Prostate gland (tissue), 2 donors: ENCODE measurements around the gene KRT76. TPM values are rescaled to one million over a fixed set of nuclear protein-coding genes. Genes with fewer than 3 reads are reported as not detected.

Source experiments
- DNase-seq: peaks from one replicate; pipeline ENCODE4 v3.0.0-alpha.2; 2019; ENCODE audit warnings: low spot score
- H3K27ac ChIP-seq, 2 donors: fragments of 200-600 bp; sonication (generic); 2 replicates each; pipeline ENCODE4 v1.5.1; 2017 to 2019
- H3K27me3 ChIP-seq: fragments of 200-600 bp; sonication (generic); replicated peaks from 2 replicates; pipeline ENCODE4 v1.5.1; 2019; ENCODE audit not compliant: insufficient read depth
- H3K36me3 ChIP-seq, 2 donors: fragments of 200-600 bp; sonication (generic); 1 replicate in 1 of 2; 2 replicates in 1 of 2; pipeline versions ENCODE4 v1.5.1 to v1.8.1; 2017 to 2019
- H3K4me1 ChIP-seq: fragments of 200-600 bp; sonication (generic); replicated peaks from 2 replicates; pipeline ENCODE4 v1.5.1; 2019
- H3K4me3 ChIP-seq, 2 donors: fragments of 200-600 bp; sonication (generic); 2 replicates each; pipeline ENCODE4 v1.5.1; 2017 to 2019
- H3K9me3 ChIP-seq: fragments of 200-600 bp; sonication (generic); 2 replicates; pipeline ENCODE4 v1.5.1; 2017
- POLR2A ChIP-seq: fragments of 450-650 bp; IDR thresholded peaks from one replicate; pipeline ENCODE4 v1.6.1; 2016; ENCODE audit warnings: antibody characterized with exemption, mild to moderate bottlenecking
- POLR2AphosphoS5 ChIP-seq: sonication (generic); formaldehyde crosslinking; IDR thresholded peaks from one replicate; pipeline ENCODE4 v1.6.1; 2017; ENCODE audit warnings: antibody characterized with exemption
- WGBS: methylation state at CpG from one replicate; pipeline ENCODE4 v1.1.5; 2018; 5-methylcytosine and 5-hydroxymethylcytosine counted together
- intact Hi-C: fragments of 100-400 bp; cut with DNase I; formaldehyde crosslinking; loops from one replicate; pipeline ENCODE4 v1.14.2; 2022
- total RNA-seq, 2 donors: library from RNA; depleted of rRNA; stranded (reverse); fragments of >200 nt; gene quantifications; one replicate each; pipeline ENCODE4 v1.1.0, GENCODE V29; 2016
- TF ChIP-seq, protein P1 (sequence below), 4 experiments: fragments of 200-600 bp in 2 of 4; fragments of 450-650 bp in 2 of 4; sonication (generic) in 2 of 4; IDR thresholded peaks; 1 replicate in 3 of 4; 2 replicates in 1 of 4; pipeline ENCODE4 v1.5.1; 2016 to 2019; ENCODE audit warnings: antibody characterized with exemption in 4 of 4, mild to moderate bottlenecking in 2 of 4, moderate library complexity in 2 of 4

KRT76 gene
- total RNA-seq, 2 donors from 2014 or later, result not detected

GRCh38 chr12:52782502-52782901 lies 5.4 kb upstream of the KRT76 start:
- intact Hi-C loops, result no loop called here
- no peaks in the 10 kb centered on the region for H3K4me1 ChIP-seq
- no peaks in the 10 kb centered on the region for H3K9me3 ChIP-seq
- no peak for DNase-seq
- no peaks in the 10 kb centered on the region for H3K36me3 ChIP-seq
- H3K27me3 ChIP-seq, result peaks cover 4% of the 10 kb centered on the region
- WGBS, result 92% methylated on average over 4 of the region's 4 CpGs
- no peak overlapping the region for H3K27ac ChIP-seq
- no peak overlapping the region for H3K4me3 ChIP-seq
- TF ChIP-seq POLR2AphosphoS5 (no peak), POLR2A (no peak)
- TF ChIP-seq, protein P1, sequence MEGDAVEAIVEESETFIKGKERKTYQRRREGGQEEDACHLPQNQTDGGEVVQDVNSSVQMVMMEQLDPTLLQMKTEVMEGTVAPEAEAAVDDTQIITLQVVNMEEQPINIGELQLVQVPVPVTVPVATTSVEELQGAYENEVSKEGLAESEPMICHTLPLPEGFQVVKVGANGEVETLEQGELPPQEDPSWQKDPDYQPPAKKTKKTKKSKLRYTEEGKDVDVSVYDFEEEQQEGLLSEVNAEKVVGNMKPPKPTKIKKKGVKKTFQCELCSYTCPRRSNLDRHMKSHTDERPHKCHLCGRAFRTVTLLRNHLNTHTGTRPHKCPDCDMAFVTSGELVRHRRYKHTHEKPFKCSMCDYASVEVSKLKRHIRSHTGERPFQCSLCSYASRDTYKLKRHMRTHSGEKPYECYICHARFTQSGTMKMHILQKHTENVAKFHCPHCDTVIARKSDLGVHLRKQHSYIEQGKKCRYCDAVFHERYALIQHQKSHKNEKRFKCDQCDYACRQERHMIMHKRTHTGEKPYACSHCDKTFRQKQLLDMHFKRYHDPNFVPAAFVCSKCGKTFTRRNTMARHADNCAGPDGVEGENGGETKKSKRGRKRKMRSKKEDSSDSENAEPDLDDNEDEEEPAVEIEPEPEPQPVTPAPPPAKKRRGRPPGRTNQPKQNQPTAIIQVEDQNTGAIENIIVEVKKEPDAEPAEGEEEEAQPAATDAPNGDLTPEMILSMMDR (IDR thresholded peaks at IDR 0.05), result no peak

DNA sequence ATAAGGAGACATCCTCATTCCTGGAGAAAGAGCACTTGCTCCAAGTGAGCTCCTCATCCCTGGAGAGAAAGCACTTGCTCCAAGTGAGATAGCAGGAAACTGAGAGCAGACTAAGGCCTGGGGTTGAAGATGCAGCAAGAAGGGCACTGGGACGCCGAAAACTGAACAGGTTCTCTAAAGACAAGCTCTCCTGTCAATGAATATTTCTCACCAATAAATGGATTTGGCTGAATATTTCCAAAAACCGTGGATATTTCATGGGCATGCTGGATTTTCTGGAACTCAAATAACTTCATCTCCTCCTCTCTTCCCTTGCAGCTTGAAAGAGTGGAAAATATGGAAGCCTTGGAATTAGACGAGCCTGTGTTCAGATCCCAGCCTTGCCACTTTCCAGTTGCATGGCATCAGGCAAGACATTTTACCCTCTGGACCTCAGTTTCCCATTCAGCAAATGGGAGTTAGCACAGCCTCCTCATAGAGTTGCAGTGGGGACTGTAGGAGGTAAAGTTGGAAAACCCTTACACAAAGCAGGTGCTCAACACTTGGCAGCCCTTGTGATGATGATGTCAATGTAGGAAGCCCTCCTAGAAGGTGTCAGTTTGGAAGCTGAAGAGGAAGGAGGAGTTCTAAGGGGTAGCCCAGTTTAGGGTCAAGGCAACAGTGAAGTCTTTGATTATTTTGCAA lies 4.4 kb upstream of the KRT76 start:
- no peak for DNase-seq
- H3K27me3 ChIP-seq, result peaks cover 4% of the 10 kb centered on the region
- 88% methylated on average over 4 of the region's 4 CpGs for WGBS
- no peaks in the 10 kb centered on the region for H3K9me3 ChIP-seq
- H3K4me3 ChIP-seq, result no peak overlapping the region
- H3K4me1 ChIP-seq, result no peaks in the 10 kb centered on the region
- no peak overlapping the region for H3K27ac ChIP-seq
- intact Hi-C loops, result no loop called here
- TF ChIP-seq POLR2AphosphoS5 (no peak), POLR2A (no peak)
- TF ChIP-seq, protein P1 (IDR thresholded peaks at IDR 0.05), result no peak
- no peaks in the 10 kb centered on the region for H3K36me3 ChIP-seq

- Histone ChIP-seq H3K4me3 (no peak overlapping the region), H3K36me3 (no peaks in the 10 kb centered on the region), H3K27me3 (peaks cover 2% of the 10 kb centered on the region), H3K4me1 (no peaks in the 10 kb centered on the region), H3K9me3 (no peaks in the 10 kb centered on the region), H3K27ac (no peak overlapping the region)
- no peak for TF ChIP-seq POLR2AphosphoS5
- TF ChIP-seq, protein P1 (IDR thresholded peaks at IDR 0.05), result no peak
- no peak for TF ChIP-seq POLR2A
- DNase-seq, result no peak
- WGBS, result 87% methylated on average over 6 of the region's 6 CpGs
- intact Hi-C loops, result no loop called here
Measured at GRCh38 chr12:52779914-52780313, 2.8 kb upstream of the KRT76 start.

DNA sequence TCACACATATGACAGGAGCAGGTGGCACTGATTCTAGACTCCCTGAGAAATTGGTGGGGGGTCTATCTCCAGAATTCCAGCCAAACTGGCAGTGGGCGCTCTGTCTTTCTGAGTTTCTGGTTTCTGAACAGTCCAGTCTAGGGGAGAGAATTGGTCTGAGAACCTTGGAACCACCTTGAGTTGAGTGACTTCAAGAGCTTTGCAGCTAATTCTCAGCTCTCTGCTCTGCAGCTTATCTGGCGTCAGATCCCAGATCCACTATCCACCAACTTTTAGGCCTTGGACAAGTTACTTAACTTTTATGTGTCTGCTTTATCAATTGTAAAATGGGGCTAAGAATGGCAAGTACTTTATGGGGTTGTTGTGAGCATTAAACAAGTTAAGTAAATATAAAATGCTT lies 1.7 kb upstream of the KRT76 start:
- no peak overlapping the region for H3K27ac ChIP-seq
- TF ChIP-seq, protein P1 (IDR thresholded peaks at IDR 0.05), result no peak
- no peak for TF ChIP-seq POLR2AphosphoS5
- TF ChIP-seq POLR2A, result no peak
- no peaks in the 10 kb centered on the region for H3K4me1 ChIP-seq
- intact Hi-C loops, result no loop called here
- no peaks in the 10 kb centered on the region for H3K9me3 ChIP-seq
- H3K36me3 ChIP-seq, result no peaks in the 10 kb centered on the region
- no peak overlapping the region for H3K4me3 ChIP-seq
- WGBS, result 93% methylated on average over 2 of the region's 2 CpGs
- H3K27me3 ChIP-seq, result peaks cover 2% of the 10 kb centered on the region
- DNase-seq, result no peak

DNA sequence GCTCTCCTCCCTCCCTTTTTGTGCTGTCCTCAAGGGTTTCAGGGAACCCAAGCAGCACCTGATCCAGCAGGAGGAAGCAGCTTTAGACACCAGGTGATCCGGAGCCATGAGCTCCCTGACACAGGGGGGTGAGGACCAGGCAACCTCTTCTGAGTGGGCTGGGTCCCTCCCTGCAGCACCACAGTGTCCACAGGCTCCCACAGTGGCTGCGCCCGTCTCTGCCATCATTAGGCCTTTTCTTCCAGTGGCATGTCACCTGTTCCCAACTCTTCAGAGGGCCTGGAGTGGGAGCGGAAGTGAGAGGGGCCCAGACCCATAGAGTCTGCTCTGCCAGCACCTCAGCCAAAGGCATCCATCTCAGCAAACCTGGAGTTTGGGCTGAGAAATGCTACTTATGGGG lies 421 bp upstream of the KRT76 start:
- TF ChIP-seq POLR2A (no peak), POLR2AphosphoS5 (no peak)
- TF ChIP-seq, protein P1 (IDR thresholded peaks at IDR 0.05), result no peak
- WGBS, result 87% methylated on average over 4 of the region's 4 CpGs
- Histone ChIP-seq H3K27ac (no peak overlapping the region), H3K4me1 (no peaks in the 10 kb centered on the region), H3K36me3 (no peaks in the 10 kb centered on the region), H3K9me3 (no peaks in the 10 kb centered on the region), H3K4me3 (no peak overlapping the region), H3K27me3 (peaks cover 2% of the 10 kb centered on the region)
- no peak for DNase-seq
- intact Hi-C loops, result no loop called here
